ENCODE results near the gene TM9SF1. TPM values are rescaled to one million over a fixed set of nuclear protein-coding genes. Genes with fewer than 3 reads are reported as not detected.
A peak's percentile ranks its signal among the peaks of the same experiment; 100 is the strongest.

TM9SF1 gene
- total RNA-seq, 2 experiments from 2014 or later: 12.9 to 13.0 TPM

DNA sequence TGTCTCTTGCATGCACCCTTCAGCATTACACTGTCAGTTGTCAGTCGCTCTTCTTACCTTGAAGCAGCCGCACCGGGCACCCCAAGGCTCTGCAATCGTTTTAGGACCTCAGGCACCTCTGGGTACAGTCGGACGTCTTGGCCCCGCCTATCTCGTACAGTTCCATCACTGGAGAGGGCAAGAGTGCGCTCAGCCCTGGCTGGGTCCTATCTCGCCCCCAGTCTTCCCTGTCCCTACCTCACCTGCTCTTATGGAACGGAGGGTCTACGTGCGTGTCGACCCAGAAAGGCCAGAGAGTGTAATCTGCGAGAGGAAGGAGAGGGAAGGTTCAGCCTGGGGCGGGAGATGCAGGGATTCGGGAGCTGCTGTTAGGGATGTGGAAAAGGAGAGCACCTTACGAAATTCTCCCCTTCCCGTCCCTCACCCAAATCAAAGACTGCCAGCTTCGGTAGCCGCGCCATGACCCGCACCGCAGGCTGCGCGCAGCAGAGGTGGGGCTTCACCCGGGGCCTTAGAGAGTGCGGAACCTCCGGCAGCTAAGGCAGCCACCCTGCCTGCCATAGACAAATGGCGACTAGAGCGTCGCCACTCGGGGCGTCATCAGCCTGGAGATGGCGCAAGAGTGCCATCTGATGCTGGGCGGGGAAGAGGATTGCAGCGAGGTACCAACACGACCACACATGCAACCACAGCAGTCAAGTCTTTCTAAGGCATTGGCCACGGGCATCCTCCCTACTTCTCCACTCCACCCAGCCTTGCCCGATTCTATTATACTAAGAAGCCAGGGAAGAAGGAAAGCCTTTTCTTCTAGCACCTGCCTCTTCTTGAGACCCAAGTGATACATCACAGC lies 20.5 kb upstream of the TM9SF1 start, which contains the start of gene MDP1:
TSS of gene MDP1 (minus strand) at position 572 of the 850 bp plus-strand sequence. CDS start at position 461, 111 bp downstream.
- Histone ChIP-seq H3K4me1 (ENCODE audit: insufficient read depth, low read length) (peaks cover 44% of the 10 kb centered on the region), H3K4me3 (ENCODE audit: low read length) (peak within 1 kb of the TSS; percentile 84), H3K36me3 (ENCODE audit: insufficient read depth, low read length) (peaks cover 18% of the 10 kb centered on the region), H3K27ac (ENCODE audit: low read depth in 1 of 2, low read length in 2 of 2) (peak within 1 kb of the TSS; percentile 92), H3K27me3 (ENCODE audit: control insufficient read depth in 1 of 2, insufficient read depth in 2 of 2, low read length in 2 of 2) (no peaks in the 10 kb centered on the region), H3K9me3 (ENCODE audit: control insufficient read depth in 1 of 2, insufficient read depth in 1 of 2, low read length in 2 of 2) (no peaks in the 10 kb centered on the region)
- POLR2A ChIA-PET: interaction anchor here (0.6 to 4.7 kb wide), 25 partner anchors 9 to 226 kb away, joined by 3 to 144 read pairs (median 6); partner anchors contain the start of genes CBLN3, DCAF11, DHRS1 and EMC9
- Mint-ChIP-seq H3K4me3 (peak within 1 kb of the TSS; percentile 97), H3K27ac (peak within 1 kb of the TSS; percentile 96), H3K27me3 (no peaks in the 10 kb centered on the region), H3K9me3 (no peaks in the 10 kb centered on the region), H3K36me3 (ENCODE audit: low read depth) (peaks cover 32% of the 10 kb centered on the region), H3K4me1 (ENCODE audit: low read depth) (peaks cover 49% of the 10 kb centered on the region)
- peak; percentile 79 to 97 (median 86) for DNase-seq
- intact Hi-C loops (cut with DNase I, micrococcal nuclease): loop anchor here (1.0 to 5.0 kb wide), 8 partner anchors 17 to 217 kb away; partner anchors contain the start of genes TINF2 (in 2 of the 2), GMPR2 (in 1 of the 2), NEDD8 (in 1 of the 2) and RABGGTA (in 1 of the 2)
- CTCF ChIA-PET: interaction anchor here (0.6 to 2.4 kb wide), 30 partner anchors 10 to 1121 kb away, joined by 3 to 38 read pairs (median 4); partner anchors contain the start of genes ACIN1, C14orf119, DHRS1 and EMC9
- TF ChIP-seq, protein P1, sequence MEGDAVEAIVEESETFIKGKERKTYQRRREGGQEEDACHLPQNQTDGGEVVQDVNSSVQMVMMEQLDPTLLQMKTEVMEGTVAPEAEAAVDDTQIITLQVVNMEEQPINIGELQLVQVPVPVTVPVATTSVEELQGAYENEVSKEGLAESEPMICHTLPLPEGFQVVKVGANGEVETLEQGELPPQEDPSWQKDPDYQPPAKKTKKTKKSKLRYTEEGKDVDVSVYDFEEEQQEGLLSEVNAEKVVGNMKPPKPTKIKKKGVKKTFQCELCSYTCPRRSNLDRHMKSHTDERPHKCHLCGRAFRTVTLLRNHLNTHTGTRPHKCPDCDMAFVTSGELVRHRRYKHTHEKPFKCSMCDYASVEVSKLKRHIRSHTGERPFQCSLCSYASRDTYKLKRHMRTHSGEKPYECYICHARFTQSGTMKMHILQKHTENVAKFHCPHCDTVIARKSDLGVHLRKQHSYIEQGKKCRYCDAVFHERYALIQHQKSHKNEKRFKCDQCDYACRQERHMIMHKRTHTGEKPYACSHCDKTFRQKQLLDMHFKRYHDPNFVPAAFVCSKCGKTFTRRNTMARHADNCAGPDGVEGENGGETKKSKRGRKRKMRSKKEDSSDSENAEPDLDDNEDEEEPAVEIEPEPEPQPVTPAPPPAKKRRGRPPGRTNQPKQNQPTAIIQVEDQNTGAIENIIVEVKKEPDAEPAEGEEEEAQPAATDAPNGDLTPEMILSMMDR (IDR thresholded peaks at IDR 0.05): peak; percentile 67
- ATAC-seq (ENCODE audit: poor library complexity): peak; percentile 72

DNA sequence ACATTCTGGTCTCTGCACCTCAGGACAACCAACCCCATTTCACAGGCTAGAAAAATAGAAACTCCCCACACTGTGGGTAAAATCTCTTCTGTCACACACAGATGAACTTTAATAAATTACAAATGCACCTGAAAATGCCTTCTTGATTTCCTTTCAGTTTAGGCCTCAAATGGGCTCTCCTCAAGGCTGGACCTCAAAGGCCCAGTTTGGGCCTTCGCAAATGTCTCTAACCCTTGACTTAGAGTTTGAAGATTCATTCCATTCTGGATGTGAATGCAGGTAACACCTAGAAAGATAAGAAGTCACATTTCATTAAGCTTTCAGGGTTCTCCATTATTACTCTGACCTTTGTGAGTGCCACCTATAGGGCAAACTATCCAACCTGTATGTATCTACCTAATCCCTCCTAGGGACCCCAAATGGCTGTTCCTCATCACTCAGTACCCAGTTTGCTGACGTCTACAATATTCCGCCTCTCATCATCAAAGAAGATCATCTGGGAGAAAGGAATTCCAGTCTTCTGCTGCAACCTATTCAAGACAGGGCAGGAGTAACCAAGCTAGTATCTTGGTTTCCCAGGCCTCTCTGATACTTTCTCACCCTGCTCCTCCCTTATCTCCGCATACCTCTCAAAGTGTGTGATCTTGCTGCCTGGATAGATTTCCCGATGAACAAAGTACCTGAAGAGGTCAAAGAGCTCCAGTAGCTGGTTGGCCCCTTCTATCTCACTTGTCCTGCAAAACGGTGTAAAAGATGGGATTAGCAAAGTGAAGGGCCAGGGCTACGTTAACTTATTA lies 18.8 kb upstream of the TM9SF1 start:
- Mint-ChIP-seq H3K36me3 (ENCODE audit: low read depth) (peaks cover 44% of the 10 kb centered on the region), H3K9me3 (no peaks in the 10 kb centered on the region)
- intact Hi-C loops (cut with DNase I, micrococcal nuclease): loop anchor here (1.0 to 2.0 kb wide), 7 partner anchors 18 to 216 kb away; partner anchors contain the start of genes GMPR2 (in 1 of the 2), IPO4 (in 1 of the 2), IRF9 (in 1 of the 2) and NEDD8 (in 1 of the 2)

More for the DNA sequence above, 18.8 kb upstream of the TM9SF1 start:
- no peaks in the 10 kb centered on the region for H3K9me3 ChIP-seq (ENCODE audit: control insufficient read depth in 1 of 2, insufficient read depth in 1 of 2, low read length in 2 of 2)
- H3K4me1 ChIP-seq (ENCODE audit: insufficient read depth, low read length): peaks cover 53% of the 10 kb centered on the region
- peak overlapping the region; percentile 98 for H3K4me3 ChIP-seq (ENCODE audit: low read length)
- peak in 1 of 14 experiments; percentile 22 for DNase-seq
- Mint-ChIP-seq H3K4me3 (peak overlapping the region; percentile 97), H3K4me1 (ENCODE audit: low read depth) (peaks cover 49% of the 10 kb centered on the region), H3K27me3 (no peaks in the 10 kb centered on the region), H3K27ac (peak overlapping the region; percentile 96)
- no peaks in the 10 kb centered on the region for H3K27me3 ChIP-seq (ENCODE audit: control insufficient read depth in 1 of 2, insufficient read depth in 2 of 2, low read length in 2 of 2)
- H3K36me3 ChIP-seq (ENCODE audit: insufficient read depth, low read length): peaks cover 34% of the 10 kb centered on the region
- ChIA-PET POLR2A (interaction anchor here (0.8 to 4.7 kb wide), 31 partner anchors 10 to 893 kb away, joined by 3 to 144 read pairs (median 8); partner anchors contain the start of genes CBLN3, DCAF11, DHRS1 and EMC9), CTCF (interaction anchor here (0.7 to 2.5 kb wide), 10 partner anchors 19 to 120 kb away, joined by 3 to 12 read pairs (median 6); partner anchors contain the start of genes CIDEB, IRF9, RABGGTA and TINF2)
- TF ChIP-seq, protein P1 (IDR thresholded peaks at IDR 0.05): no peak
- ATAC-seq (ENCODE audit: poor library complexity): no peak
- H3K27ac ChIP-seq (ENCODE audit: low read depth in 1 of 2, low read length in 2 of 2): peak overlapping the region; percentile 98 to 100
